Measurements from ENCODE around the gene MTG2. TPM values are rescaled to one million over a fixed set of nuclear protein-coding genes. Genes with fewer than 3 reads are reported as not detected.

Gene MTG2
- total and polyA plus RNA-seq, 8 donors, result 13.6 to 77.9 (median 21.4) TPM

DNA sequence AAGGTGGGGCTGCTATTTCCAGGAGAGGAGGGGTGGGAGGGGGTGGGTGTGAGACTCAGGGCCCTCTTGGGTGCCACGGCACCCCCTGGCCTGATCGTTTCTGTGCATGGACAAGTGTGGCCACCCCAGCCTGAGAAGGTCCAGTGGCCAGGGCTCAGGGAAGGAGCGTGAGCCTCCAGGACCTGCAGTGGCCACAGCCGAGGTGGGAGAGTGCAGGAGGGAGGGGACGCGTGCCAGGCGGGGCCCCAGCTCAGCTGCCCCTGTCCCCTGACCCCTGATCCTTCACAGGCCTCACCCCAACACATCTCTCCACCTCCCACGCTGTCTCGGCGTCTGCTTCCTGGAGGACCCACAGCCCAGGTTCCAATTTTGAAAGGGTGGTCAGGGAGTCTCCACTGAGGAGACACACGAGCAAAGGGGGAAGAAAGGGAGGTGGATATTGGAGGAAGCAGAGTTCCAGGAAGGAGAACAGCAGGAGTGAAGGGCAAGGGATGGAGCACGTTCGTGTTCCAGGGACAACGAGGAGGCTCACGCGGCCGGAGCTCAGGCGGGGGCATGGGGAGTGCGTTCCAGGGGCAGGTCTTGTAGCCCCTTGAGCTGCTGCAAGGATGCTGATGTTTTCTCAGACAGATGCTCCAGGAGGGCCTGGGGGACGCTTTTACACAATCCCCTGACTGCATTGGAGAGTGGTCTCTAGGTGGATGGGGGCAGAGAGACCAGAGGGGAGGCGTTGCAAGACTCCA is 41.5 kb downstream of the MTG2 start:
- Histone ChIP-seq H3K4me1 (peaks cover 13 to 24% (median 22%) of the 10 kb centered on the region in 4 donors), H3K27me3 (peaks cover 19 to 96% (median 61%) of the 10 kb centered on the region in 3 donors), H3K9me3 (no peaks in the 10 kb centered on the region), H3K36me3 (no peaks in the 10 kb centered on the region), H3K27ac (no peak overlapping the region), H3K4me3 (no peak overlapping the region)
- intact Hi-C loops (cut with DNase I; ENCODE audit: low total_unique reads), result no loop called here
- TF ChIP-seq POLR2A (IDR thresholded peaks at IDR 0.05) (no peak), EP300 (IDR thresholded peaks at IDR 0.05) (no peak), POLR2AphosphoS5 (IDR thresholded peaks at IDR 0.05) (no peak)
- TF ChIP-seq, protein P1, sequence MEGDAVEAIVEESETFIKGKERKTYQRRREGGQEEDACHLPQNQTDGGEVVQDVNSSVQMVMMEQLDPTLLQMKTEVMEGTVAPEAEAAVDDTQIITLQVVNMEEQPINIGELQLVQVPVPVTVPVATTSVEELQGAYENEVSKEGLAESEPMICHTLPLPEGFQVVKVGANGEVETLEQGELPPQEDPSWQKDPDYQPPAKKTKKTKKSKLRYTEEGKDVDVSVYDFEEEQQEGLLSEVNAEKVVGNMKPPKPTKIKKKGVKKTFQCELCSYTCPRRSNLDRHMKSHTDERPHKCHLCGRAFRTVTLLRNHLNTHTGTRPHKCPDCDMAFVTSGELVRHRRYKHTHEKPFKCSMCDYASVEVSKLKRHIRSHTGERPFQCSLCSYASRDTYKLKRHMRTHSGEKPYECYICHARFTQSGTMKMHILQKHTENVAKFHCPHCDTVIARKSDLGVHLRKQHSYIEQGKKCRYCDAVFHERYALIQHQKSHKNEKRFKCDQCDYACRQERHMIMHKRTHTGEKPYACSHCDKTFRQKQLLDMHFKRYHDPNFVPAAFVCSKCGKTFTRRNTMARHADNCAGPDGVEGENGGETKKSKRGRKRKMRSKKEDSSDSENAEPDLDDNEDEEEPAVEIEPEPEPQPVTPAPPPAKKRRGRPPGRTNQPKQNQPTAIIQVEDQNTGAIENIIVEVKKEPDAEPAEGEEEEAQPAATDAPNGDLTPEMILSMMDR (IDR thresholded peaks at IDR 0.05), result no peak
- no peak for DNase-seq
- 57 to 65% (median 62%) methylated on average over 18 to 21 of the region's 21 CpGs for WGBS, 5 donors

- H3K27ac ChIP-seq, result no peak overlapping the region
- H3K4me1 ChIP-seq, result peaks cover 6 to 21% (median 18%) of the 10 kb centered on the region in 4 donors
- peaks cover 16 to 88% (median 57%) of the 10 kb centered on the region in 3 donors for H3K27me3 ChIP-seq
- no peaks in the 10 kb centered on the region for H3K36me3 ChIP-seq
- H3K9me3 ChIP-seq, result no peaks in the 10 kb centered on the region
- no peak overlapping the region for H3K4me3 ChIP-seq
- TF ChIP-seq POLR2A (IDR thresholded peaks at IDR 0.05) (no peak), EP300 (IDR thresholded peaks at IDR 0.05) (no peak), POLR2AphosphoS5 (IDR thresholded peaks at IDR 0.05) (no peak)
- TF ChIP-seq, protein P1 (IDR thresholded peaks at IDR 0.05), result no peak
- intact Hi-C loops (cut with DNase I; ENCODE audit: low total_unique reads), result no loop called here
- WGBS, 5 donors, result 87 to 91% (median 90%) methylated on average over 13 of the region's 13 CpGs
- no peak for DNase-seq
These were observed 42.2 kb downstream of the MTG2 start for GRCh38 chr20:62225026-62225425.

DNA sequence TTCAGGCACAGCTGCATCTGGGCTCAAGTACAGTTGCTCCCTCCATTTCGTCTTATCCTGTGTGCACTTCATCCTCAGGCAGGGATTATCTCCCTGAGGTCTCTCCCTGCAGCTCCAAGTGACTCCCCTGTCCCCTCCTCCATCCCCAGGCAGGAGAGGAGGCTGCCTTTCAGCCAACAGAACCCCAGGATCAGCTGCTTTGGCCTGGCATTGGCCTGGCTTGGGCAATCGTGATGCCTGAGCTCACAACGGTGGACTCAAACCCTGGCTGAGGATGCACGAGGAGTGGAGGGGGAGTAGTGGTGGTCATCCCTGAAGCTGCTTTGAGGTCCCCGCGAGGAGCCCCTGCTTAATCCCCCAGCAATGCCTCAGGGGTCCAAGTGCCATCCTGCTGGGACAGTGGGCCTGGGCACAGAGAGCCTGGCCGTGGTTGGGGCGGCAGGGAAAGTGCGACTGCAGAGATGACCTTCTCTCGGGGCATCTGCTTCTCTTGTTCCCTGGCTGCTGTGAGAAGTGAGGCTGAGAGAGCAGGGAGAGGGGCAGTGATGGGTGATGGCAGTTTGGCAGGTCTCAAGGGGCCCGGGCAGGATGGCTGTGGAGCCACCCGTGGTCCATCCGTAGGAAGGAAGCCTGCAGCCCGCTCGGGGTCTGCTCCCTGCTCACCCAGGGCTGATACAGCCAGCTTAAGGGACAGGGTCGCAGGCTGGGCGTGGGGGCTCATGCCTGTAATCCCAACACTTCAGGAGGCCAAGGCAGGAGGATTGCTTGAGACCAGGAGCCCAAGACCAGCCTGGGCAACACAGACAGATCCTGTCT is 43.2 kb downstream of the MTG2 start:
- no peaks in the 10 kb centered on the region for H3K36me3 ChIP-seq
- H3K4me1 ChIP-seq, result peaks cover 0 to 13% (median 10%) of the 10 kb centered on the region in 4 donors
- WGBS, 5 donors, result 74 to 91% (median 83%) methylated on average over 16 to 17 of the region's 17 CpGs
- H3K4me3 ChIP-seq, result no peak overlapping the region
- H3K27me3 ChIP-seq, result peaks cover 10 to 85% (median 49%) of the 10 kb centered on the region in 3 donors
- intact Hi-C loops (cut with DNase I; ENCODE audit: low total_unique reads), result no loop called here
- H3K27ac ChIP-seq, result no peak overlapping the region
- H3K9me3 ChIP-seq, result no peaks in the 10 kb centered on the region
- TF ChIP-seq POLR2A (IDR thresholded peaks at IDR 0.05) (no peak), POLR2AphosphoS5 (IDR thresholded peaks at IDR 0.05) (no peak), EP300 (IDR thresholded peaks at IDR 0.05) (no peak)
- TF ChIP-seq, protein P1 (IDR thresholded peaks at IDR 0.05), result no peak
- no peak for DNase-seq

DNA sequence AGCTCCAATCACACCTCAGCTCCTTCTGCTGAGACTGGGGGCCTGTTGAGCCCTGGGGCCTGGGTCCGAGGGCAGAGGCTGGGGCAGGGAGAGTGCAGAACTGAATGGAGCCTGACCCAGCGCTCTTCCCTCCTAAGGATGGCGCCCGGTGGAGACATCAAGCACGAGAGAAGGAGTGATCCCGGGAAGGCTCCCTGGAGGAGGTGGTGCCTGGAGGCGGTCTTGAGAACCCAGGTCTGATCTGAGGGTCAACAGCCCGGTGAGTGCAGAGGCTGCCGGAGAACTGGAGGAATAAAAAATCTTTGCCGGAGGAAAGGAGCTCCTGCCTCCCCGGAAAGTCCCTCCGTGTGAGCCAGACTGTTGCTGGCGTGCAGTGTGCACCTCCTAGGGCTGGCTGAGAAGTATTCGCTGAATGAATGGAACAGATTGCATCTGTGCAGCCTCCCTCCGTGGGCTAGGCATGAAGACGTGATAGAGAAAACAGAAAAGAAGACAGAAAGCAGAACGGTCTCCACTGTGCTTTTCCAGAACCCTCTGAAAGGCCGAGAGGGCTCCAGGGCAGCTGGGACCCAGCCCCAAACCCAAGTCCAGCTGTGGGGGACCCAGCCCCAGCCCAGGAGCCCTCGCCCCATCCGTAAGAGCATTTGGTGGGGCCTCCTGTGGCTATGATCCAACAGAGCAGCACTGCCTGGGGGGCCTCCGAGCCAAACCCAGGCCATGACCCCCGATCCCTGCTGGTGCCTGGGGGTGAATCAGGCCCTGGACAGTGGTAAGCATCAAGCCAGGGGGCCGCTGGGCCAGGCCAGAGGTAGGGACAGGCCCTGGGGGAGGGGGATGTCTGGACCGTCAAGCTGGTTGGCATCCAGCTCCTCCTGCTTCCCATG is 44.1 kb downstream of the MTG2 start:
- Histone ChIP-seq H3K27me3 (peaks cover 4 to 85% (median 39%) of the 10 kb centered on the region in 3 donors), H3K36me3 (no peaks in the 10 kb centered on the region), H3K9me3 (no peaks in the 10 kb centered on the region), H3K4me1 (peaks cover 0 to 12% (median 7%) of the 10 kb centered on the region in 4 donors), H3K27ac (no peak overlapping the region), H3K4me3 (no peak overlapping the region)
- intact Hi-C loops (cut with DNase I; ENCODE audit: low total_unique reads), result no loop called here
- WGBS, 5 donors, result 67 to 75% (median 74%) methylated on average over 18 to 24 of the region's 24 CpGs
- TF ChIP-seq POLR2A (IDR thresholded peaks at IDR 0.05) (no peak), EP300 (IDR thresholded peaks at IDR 0.05) (no peak), POLR2AphosphoS5 (IDR thresholded peaks at IDR 0.05) (no peak)
- TF ChIP-seq, protein P1 (IDR thresholded peaks at IDR 0.05), result no peak
- no peak for DNase-seq
